GM18867 (cell line): ENCODE results near the gene TRIM33.

Experiments used
- ATAC-seq: cut with Tn5 transposase; IDR thresholded peaks from one replicate; pipeline ENCODE4 v1.9.1; 2021; ENCODE audit warnings: mild to moderate bottlenecking, moderate library complexity; ENCODE audit not compliant: unreplicated experiment

Gene TRIM33

DNA sequence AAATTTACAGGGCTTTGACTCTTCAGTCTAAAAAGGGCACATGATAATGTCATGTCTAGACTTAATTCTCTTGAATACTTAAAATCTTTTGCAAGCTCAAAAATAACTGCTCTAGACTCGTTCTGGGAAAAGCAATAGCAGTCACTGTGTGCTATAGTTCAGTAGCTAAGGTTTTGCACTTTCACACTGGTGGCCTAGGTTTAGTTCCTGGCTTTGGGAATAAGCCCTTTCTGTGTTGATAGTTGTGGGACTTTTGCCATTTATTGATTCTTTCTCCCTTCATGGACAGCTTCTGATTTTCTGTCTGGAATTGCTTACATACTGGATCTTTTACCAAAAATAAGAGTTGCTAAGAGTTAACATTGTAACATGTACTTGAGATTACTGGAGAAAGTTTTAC lies 151.2 kb downstream of the TRIM33 start:
- ATAC-seq = no peak

DNA sequence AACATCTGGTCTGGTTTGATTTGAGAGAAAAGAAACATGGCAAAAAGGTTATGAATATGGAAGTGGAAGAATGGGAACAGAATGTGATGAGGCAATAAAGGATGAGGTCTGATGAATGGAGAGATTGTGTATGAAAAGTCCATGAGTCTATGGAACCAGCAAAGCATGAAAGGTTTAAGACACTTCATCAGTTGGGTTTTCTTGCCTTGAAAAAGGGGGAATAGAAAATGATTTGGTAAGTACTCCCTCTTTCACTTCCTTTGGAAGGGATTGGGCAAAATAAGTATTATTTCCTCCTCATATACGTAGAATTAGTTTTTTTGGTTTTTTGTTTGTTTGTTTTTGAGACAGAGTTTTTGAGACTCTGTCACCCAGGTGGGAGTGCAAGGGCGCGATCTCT lies 155.8 kb downstream of the TRIM33 start:
- no peak for ATAC-seq

DNA sequence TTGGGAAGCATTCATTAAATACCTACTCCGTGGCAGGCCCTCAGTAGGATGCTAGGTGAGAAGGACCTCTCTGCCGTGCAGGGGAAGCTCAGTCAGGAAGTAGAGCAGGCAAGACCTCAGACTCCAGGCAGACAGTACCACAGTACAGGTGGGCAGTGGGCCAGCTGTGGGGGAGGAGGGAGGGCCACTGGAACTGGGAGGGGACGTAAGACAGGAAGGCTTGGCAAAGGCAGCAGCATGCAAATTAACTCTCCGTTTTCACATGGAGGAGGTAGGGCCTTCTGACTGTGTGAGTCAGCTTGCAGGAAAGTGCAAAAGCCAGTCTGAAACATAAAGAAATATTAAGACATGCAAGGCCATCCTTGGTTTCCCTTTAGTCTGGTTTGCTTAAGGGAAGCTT lies 157.7 kb downstream of the TRIM33 start:
- ATAC-seq = peak; percentile 68

DNA sequence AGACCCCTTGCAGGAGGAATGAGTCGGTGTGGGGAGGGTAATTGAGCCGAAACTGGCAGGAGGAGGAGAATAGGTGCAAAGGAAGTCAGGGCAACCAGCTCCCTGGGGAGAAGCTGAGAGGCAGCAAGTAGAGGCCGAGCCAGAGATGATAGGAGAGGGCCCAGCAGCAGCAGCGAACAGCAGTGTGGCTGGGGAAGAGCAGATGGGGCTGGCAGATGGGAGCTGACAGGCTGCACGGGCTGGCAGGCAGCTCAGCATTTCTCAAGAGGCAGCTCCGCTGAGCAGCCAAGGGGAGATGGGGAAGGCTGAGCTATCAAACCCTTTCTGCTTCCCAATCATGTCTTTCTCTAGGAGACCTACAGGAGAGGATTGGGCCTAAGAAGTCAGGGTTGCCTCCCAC lies 158.2 kb downstream of the TRIM33 start:
- ATAC-seq = no peak

DNA sequence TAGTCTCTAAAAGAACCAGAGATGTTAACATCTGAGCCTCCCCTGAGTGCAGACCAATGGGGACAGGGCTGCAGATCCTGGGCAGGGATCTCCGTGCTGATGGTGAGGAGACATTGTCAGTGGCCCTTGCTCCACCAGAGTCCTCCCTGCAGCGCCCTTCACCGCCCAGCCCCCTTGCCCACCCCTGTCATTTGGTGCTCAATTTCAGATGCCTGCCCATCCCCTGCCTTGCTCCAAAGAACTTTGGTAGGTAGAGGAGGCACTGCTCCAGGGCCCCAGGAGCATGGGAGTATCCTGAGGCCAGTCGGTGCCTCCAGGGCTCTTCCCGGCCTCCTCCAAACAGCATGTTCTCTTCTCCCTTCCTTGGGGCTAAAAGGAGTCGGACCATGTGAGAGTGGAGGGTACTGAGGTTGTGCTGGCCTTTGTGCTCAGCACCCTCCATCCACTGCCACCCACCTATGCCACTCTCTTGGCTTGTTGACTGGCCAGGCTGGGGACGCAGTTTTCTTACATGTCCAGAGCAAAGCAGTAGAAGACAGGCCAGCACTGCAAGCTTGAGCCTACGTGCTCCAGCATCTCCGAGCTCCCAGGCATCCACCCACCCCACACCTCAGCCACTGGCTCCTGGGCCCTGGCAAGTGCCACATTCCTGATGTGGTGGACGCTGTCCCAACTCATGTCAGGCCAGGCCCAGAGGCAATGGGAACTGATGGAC lies 160.1 kb downstream of the TRIM33 start:
- no peak for ATAC-seq

DNA sequence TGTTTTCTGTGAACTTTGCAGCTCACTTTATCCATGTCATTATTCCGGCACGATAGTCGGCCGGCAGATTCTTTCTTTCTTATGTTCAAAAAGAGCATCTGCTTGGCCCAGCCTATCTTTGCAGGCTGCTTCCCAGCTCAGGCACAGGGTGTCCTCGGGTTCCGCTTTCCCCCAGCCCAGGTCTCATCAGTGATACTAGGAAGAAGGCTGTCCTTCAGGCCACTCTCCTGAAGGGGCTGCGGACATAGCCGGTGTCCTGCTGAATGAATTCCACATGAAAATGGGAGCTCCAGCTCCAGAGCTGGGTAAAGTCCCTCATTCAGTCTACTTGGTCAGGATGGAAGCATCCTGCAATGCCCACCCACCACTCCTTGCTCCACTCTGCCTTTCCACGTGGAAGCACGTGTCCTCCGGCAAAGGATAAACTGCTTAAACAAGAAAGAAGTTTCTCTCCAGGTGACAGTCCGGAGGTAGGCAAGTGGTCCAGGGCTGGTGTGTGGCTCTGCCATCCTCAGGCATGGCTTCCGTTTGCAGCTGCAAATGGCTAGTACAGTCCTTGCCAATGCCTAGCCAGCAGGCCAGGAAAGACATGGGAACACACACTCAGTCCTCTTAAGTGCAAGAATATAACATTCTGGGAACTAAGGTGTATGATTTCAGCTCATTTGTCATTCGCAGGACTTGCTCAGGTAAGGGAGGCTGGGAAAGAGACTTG lies 161.0 kb downstream of the TRIM33 start:
- ATAC-seq = no peak

DNA sequence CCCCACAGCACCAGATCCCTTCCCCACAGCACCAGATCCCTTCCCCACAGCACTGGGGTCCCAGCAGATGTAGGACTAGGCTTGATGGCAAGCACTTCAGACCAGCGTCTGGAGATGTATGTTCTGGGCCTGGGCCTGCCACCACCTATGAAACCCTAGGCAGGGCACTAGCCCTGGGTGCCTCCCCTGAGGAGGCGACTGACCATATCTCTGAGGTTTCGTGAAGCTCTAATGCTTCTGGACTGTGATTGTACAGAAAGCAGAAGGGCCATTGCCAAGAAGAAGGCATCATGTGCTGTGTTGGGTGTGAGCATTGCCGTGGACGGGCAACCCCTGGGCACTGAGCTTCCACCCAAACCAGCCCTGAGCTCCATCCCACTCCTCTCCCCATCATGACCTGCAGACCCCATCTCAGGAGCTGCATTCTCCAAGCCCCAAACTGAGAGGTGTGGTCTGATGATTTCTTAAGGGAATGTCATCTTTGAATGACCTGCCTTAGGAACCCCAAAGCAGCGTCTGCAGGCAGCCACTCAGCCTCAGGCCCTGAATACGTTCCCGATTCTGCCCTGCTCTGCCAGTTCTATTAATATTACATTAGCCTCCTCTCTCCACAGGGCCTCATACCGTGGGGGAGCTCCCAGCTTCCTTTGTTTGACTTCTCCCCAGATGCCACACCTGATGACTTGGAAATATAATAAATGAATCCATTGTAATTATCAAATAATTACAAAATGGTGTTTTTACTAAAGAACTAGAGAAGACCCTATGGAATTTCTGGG lies 163.4 kb downstream of the TRIM33 start:
- no peak for ATAC-seq

DNA sequence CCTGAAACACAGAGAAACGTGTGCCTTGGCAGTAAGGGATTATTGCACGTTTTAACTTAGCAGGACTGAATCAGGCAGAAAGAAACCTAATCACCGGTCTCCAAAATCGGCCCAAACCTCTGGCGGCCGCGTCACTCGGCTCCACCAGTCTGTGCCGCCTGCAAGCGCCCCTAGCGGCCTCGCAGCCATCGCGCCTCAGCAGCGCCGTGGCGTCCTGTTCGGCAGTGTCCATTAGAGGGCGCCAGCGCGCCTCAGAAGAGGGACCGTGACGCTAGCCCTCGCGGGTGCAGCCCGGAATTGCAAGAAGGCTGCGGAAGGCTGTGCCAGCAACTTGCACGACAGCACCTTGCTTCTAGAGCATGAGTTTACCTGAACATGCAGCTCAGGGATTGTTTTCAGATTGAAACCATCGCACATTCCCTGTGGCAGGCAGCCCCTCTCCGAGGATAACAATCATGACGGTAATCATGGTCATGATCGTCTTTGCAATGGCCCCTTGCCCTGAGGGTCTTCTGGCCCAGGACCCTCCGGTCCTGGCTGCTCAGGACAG lies 164.4 kb downstream of the TRIM33 start:
- ATAC-seq = peak; percentile 98

DNA sequence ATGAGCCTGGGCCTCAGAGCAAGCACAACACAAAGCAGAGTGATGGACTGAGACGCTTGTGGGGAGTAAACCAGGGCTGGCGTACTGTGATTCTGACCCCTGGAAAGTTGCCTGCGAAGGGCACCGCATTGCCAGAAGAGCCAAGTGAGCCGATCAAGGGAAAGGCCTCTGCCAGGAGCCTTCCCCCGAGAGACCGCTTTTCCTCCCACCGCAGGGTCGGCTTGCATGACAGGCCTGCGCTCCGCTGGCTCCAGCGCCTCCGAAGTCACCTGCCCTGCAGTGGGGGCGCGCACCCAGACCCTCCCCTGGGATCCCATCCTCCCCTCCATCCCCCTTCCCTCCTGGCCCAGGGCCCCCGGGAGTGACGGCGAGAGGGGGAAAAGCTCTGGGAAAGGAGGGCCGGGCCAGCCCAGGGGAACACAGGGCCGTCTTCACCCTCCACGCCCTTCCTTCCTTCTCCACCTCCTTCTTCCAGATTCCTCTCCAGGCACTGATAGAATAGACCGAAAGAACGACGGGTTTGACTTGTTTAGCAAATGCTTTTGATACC lies 165.0 kb downstream of the TRIM33 start:
- ATAC-seq = peak; percentile 25

DNA sequence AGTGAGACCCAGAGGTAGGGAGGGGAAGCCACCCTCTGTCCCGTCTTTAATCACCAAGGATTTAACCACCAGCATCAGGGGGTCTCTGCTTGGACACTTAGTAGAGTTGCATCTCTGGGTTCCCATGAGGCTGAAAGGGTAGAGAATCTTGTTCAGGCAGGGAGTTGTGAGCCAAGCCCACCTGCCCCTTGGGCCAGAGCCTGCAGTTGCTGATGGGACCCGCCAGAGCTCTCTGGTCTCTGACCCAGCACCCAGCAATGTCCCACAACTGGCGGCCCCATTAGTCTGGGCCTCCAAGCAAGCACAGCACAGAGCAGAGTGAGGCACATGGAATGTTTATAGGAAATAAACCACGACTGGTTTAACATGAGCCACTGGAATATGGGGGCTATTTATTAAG lies 166.3 kb downstream of the TRIM33 start:
- no peak for ATAC-seq
